ENCODE results near the gene ADAM12. TPM values are rescaled to one million over a fixed set of nuclear protein-coding genes. Genes with fewer than 3 reads are reported as not detected.

ADAM12 gene
- total and polyA plus RNA-seq, 10 of the 15 experiments (the other 5 are each of a cell fraction or from before 2014, with no cell fraction given): under 0.01 to 0.62 (median 0.04) TPM; not detected in 5

- no peak overlapping the region for H2AFZ ChIP-seq (ENCODE audit: control insufficient read depth, low read depth, low read length)
- no peak overlapping the region for H3K4me3 ChIP-seq
- ChIA-PET SMC1A (ENCODE audit: uncharacterized antibody, unreplicated experiment) (no interaction called here), POLR2A (interaction anchor here (0.6 to 0.7 kb wide), 2 partner anchors 27 to 88 kb away, joined by 3 to 4 read pairs; no protein-coding TSS in a partner anchor), CTCF (no interaction called here), RAD21 (ENCODE audit: unreplicated experiment) (no interaction called here)
- DNase-seq (ENCODE audit: low read depth, low spot score) (no peak), ATAC-seq (no peak), FAIRE-seq (no peak)
- no peak for TF ChIP-seq NFYA (IDR thresholded peaks at IDR 0.05; ENCODE audit: borderline replicate concordance, low read depth, low read length)
- TF ChIP-seq SIX5 (IDR thresholded peaks at IDR 0.05; ENCODE audit: low read depth, low read length, severe bottlenecking): no peak
- no peak for TF ChIP-seq E4F1 (IDR thresholded peaks at IDR 0.05; ENCODE audit: borderline replicate concordance, partially characterized antibody)
- TF ChIP-seq RELA (IDR thresholded peaks at IDR 0.05; ENCODE audit: borderline replicate concordance, partially characterized antibody): no peak
- TF ChIP-seq MAX (IDR thresholded peaks at IDR 0.05; ENCODE audit: low read depth, low read length): no peak
- TF ChIP-seq BCL11A (IDR thresholded peaks at IDR 0.05; ENCODE audit: low read depth, low read length): no peak
- TF ChIP-seq HDGF (IDR thresholded peaks at IDR 0.05): no peak
- H3K9ac ChIP-seq (ENCODE audit: control insufficient read depth, insufficient read depth, low read length): no peak overlapping the region
- no TSS peak for BruUV-seq (replicated peaks)
- H3K79me2 ChIP-seq (ENCODE audit: control insufficient read depth, insufficient read depth, low read length): no peaks in the 10 kb centered on the region
- no peak overlapping the region for H3K4me2 ChIP-seq (ENCODE audit: control insufficient read depth, insufficient read depth)
- in situ Hi-C loops (cut with MboI) (no loop called here), intact Hi-C loops (cut with micrococcal nuclease; ENCODE audit: unreplicated experiment) (no loop called here)
- WGBS (ENCODE audit: insufficient coverage, insufficient replicate concordance, low lambda C conversion rate, missing lambda C conversion rate): 17% methylated on average over 2 of the region's 2 CpGs
- H3K9me3 ChIP-seq (replicated peaks; ENCODE audit: control insufficient read depth, insufficient read depth, low read length): no peaks in the 10 kb centered on the region
- H3K4me1 ChIP-seq (ENCODE audit: control insufficient read depth, insufficient read depth, low read length): no peaks in the 10 kb centered on the region
- H3K27ac ChIP-seq (ENCODE audit: control insufficient read depth, insufficient read depth): no peak overlapping the region
- no peaks in the 10 kb centered on the region for H4K20me1 ChIP-seq (ENCODE audit: control insufficient read depth, insufficient read depth)
- H3K27me3 ChIP-seq (replicated peaks in 1 of 2; ENCODE audit: control insufficient read depth in 2 of 2, insufficient read depth in 2 of 2, low read length in 1 of 2): no peaks in the 10 kb centered on the region
- no peaks in the 10 kb centered on the region for H3K36me3 ChIP-seq (ENCODE audit: control insufficient read depth in 2 of 2, insufficient read depth in 2 of 2, low read length in 1 of 2)
These were observed 19.6 kb upstream of the ADAM12 start for GRCh38 chr10:126407831-126408230.

Measured in GM12878 (cell line).